Activated T-helper 17 cell treated with anti-CD3 and anti-CD28 coated beads, Interleukin-2, amount 50 U/mL, for 72 hours (primary cell): Measurements from ENCODE around the gene CYCS. TPM values are rescaled to one million over a fixed set of nuclear protein-coding genes. Genes with fewer than 3 reads are reported as not detected.
"Not testable (repeated sequence)": the region's sequence is repeated elsewhere in the genome, so short reads cannot be mapped to it uniquely, and the experiment has no call there.

Experiments used
- ATAC-seq: fragments of 150-1000 bp; cut with Tn5 transposase; replicated peaks from 2 replicates; pipeline ENCODE4 v1.10.0; 2021; ENCODE audit warnings: mild to moderate bottlenecking, moderate library complexity
- H3K27ac Mint-ChIP-seq: one replicate; pipeline ENCODE4 v1.8.0; 2022; ENCODE audit warnings: mixed read lengths
- H3K27me3 Mint-ChIP-seq: one replicate; pipeline ENCODE4 v1.8.0; 2022; ENCODE audit warnings: mixed read lengths
- H3K36me3 Mint-ChIP-seq: one replicate; pipeline ENCODE4 v1.8.0; 2022; ENCODE audit warnings: low read depth, mild to moderate bottlenecking, mixed read lengths
- H3K4me1 Mint-ChIP-seq: one replicate; pipeline ENCODE4 v1.8.0; 2022; ENCODE audit warnings: mixed read lengths
- H3K4me3 Mint-ChIP-seq: one replicate; pipeline ENCODE4 v1.8.0; 2022; ENCODE audit warnings: mild to moderate bottlenecking, mixed read lengths
- H3K9me3 Mint-ChIP-seq: one replicate; pipeline ENCODE4 v1.8.0; 2022; ENCODE audit warnings: mixed read lengths
- total RNA-seq, 2 donors: library from RNA; stranded (reverse); gene quantifications; one replicate each; pipeline ENCODE4 v1.2.3, GENCODE V29; 2022

CYCS gene
- total RNA-seq: 100 to 1,000 TPM; 105 to 234 TPM

GRCh38 chr7:25125137-25125946 is at the start of gene CYCS:
CYCS (minus strand) TSS chr7:25125260; CDS start chr7:25124119, 1,141 bp downstream.
- peak; percentile 96 for ATAC-seq
- H3K9me3 Mint-ChIP-seq: no peaks in the 10 kb centered on the region
- H3K27ac Mint-ChIP-seq: peak within 1 kb of the TSS; percentile 100
- peak within 1 kb of the TSS; percentile 98 for H3K4me3 Mint-ChIP-seq
- no peaks in the 10 kb centered on the region for H3K27me3 Mint-ChIP-seq
- peaks cover 15% of the 10 kb centered on the region for H3K4me1 Mint-ChIP-seq
- H3K36me3 Mint-ChIP-seq: peaks cover 52% of the 10 kb centered on the region

DNA sequence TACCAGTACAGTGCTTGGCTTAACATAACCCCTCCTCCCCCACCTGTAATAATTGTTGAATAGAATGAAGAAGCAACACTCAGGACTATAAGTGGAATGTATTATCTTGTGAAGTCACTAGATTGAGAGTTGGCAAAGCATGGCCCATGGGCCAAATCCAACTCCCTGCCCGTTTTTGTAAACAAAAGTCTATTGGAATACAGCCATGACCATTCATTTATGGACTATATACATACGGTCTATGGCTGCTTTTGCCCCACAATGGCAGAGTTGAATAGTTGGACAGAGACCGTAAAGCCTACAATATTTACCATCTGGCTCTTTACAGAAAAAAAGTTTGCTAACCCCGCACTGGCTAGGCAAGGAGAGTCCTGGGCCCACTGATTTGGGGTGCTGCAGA is 48.1 kb upstream of the CYCS start:
- no peaks in the 10 kb centered on the region for H3K27me3 Mint-ChIP-seq
- ATAC-seq: no peak
- H3K9me3 Mint-ChIP-seq: no peaks in the 10 kb centered on the region
- H3K4me1 Mint-ChIP-seq: no peaks in the 10 kb centered on the region
- H3K4me3 Mint-ChIP-seq: no peak overlapping the region
- no peaks in the 10 kb centered on the region for H3K36me3 Mint-ChIP-seq
- no peak overlapping the region for H3K27ac Mint-ChIP-seq

- Mint-ChIP-seq H3K27me3 (no peaks in the 10 kb centered on the region), H3K36me3 (no peaks in the 10 kb centered on the region), H3K9me3 (no peaks in the 10 kb centered on the region), H3K4me1 (no peaks in the 10 kb centered on the region), H3K4me3 (no peak overlapping the region), H3K27ac (no peak overlapping the region)
- no peak for ATAC-seq
Measured at GRCh38 chr7:25171516-25171915, 46.5 kb upstream of the CYCS start.

GRCh38 chr7:25171071-25171470 is 46.0 kb upstream of the CYCS start:
- H3K27ac Mint-ChIP-seq: no peak overlapping the region
- no peaks in the 10 kb centered on the region for H3K4me1 Mint-ChIP-seq
- no peak for ATAC-seq

GRCh38 chr7:25169683-25170082 is 44.6 kb upstream of the CYCS start:
- ATAC-seq: no peak
- Mint-ChIP-seq H3K36me3 (no peaks in the 10 kb centered on the region), H3K4me1 (no peaks in the 10 kb centered on the region), H3K4me3 (no peak overlapping the region), H3K27me3 (no peaks in the 10 kb centered on the region), H3K27ac (no peak overlapping the region), H3K9me3 (no peaks in the 10 kb centered on the region)

More at GRCh38 chr7:25171071-25171470, 46.0 kb upstream of the CYCS start:
- no peaks in the 10 kb centered on the region for H3K9me3 Mint-ChIP-seq
- no peaks in the 10 kb centered on the region for H3K36me3 Mint-ChIP-seq
- no peaks in the 10 kb centered on the region for H3K27me3 Mint-ChIP-seq
- no peak overlapping the region for H3K4me3 Mint-ChIP-seq

DNA sequence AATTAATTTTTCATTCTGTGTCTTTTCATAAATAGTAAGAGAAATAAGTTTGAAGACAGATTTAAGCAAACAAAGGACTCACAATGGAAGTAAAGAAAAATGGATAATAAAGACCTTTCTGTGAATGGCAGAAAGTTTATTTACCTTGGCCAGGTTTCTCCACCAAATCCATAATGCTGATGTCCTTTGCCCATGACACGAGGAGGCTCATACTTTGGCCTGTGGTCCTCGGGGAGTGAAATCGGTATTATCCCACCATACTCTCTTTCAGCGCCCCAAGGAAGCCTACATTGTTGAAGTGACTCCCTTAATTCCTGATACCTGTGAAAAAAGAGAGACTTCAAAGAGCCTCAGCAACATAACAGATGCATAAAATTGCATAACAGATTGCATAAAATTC is 43.1 kb upstream of the CYCS start:
- no peak overlapping the region for H3K4me3 Mint-ChIP-seq
- no peaks in the 10 kb centered on the region for H3K4me1 Mint-ChIP-seq
- H3K27me3 Mint-ChIP-seq: no peaks in the 10 kb centered on the region
- no peaks in the 10 kb centered on the region for H3K9me3 Mint-ChIP-seq
- H3K27ac Mint-ChIP-seq: no peak overlapping the region
- no peaks in the 10 kb centered on the region for H3K36me3 Mint-ChIP-seq
- no peak for ATAC-seq

- H3K4me3 Mint-ChIP-seq: no peak overlapping the region
- no peaks in the 10 kb centered on the region for H3K27me3 Mint-ChIP-seq
- H3K9me3 Mint-ChIP-seq: no peaks in the 10 kb centered on the region
- H3K27ac Mint-ChIP-seq: no peak overlapping the region
- H3K36me3 Mint-ChIP-seq: no peaks in the 10 kb centered on the region
- ATAC-seq: no peak
- no peaks in the 10 kb centered on the region for H3K4me1 Mint-ChIP-seq
Measured at GRCh38 chr7:25167262-25167843, 42.3 kb upstream of the CYCS start.

DNA sequence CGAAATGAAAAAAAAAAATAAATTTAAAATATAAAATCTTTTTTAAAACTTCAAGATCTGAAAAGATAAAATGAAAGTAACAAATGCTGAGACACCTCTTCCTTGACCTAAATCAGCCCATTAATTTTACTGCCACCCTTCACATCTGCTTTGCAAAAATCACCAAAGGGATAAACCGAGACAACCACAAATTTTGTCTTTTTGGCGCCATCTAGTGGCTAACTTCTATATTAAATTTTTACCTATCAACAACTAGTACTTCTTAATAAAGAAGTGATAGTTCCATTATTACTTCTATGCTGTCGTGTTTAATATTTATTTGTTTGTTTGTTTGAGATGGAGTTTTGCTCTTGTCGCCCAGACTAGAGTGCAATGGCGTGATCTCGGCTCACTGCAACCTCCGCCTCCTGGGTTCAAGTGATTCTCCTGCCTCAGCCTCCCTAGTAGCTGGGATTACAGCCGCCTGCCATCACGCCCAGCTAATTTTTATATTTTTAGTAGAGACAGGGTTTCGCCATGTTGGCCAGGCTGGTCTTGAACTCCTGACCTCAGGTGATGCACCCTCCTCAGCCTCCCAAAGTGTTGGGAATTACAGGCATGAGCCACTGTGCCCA is 35.0 kb upstream of the CYCS start:
- not testable (repeated sequence) for H3K36me3 Mint-ChIP-seq, H3K4me3 Mint-ChIP-seq, ATAC-seq, H3K27ac Mint-ChIP-seq, H3K27me3 Mint-ChIP-seq, H3K9me3 Mint-ChIP-seq, H3K4me1 Mint-ChIP-seq

- H3K4me3 Mint-ChIP-seq: no peak overlapping the region
- peaks cover 5% of the 10 kb centered on the region for H3K4me1 Mint-ChIP-seq
- no peaks in the 10 kb centered on the region for H3K27me3 Mint-ChIP-seq
- H3K27ac Mint-ChIP-seq: no peak overlapping the region
- H3K36me3 Mint-ChIP-seq: peaks cover 20% of the 10 kb centered on the region
- no peaks in the 10 kb centered on the region for H3K9me3 Mint-ChIP-seq
- ATAC-seq: no peak
Measured at GRCh38 chr7:25158966-25159365, 33.9 kb upstream of the CYCS start.

GRCh38 chr7:25151773-25152172 is 26.7 kb upstream of the CYCS start:
- Mint-ChIP-seq H3K27ac (no peak overlapping the region), H3K27me3 (no peaks in the 10 kb centered on the region), H3K9me3 (no peaks in the 10 kb centered on the region), H3K4me1 (peaks cover 4% of the 10 kb centered on the region), H3K4me3 (no peak overlapping the region), H3K36me3 (peaks cover 29% of the 10 kb centered on the region)
- no peak for ATAC-seq

DNA sequence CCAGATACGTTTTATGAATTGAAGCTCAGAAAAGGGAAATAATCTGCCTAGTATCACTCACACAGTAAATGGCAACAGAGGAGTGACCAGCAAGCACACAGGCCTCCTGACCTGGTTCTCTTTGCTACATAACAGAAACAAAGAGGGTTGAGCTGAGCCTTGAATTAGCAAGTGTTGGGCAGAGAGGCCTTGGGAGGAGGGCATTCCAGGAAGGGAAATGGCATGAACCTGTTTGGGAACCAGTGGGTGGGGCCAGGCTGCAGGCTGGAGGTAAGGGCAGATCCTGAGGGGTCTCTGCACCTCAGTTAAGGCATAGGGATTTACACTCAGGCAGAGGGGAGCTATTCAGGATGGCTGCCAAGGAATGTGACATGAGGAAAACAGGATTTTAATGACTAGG is 24.8 kb upstream of the CYCS start:
- Mint-ChIP-seq H3K36me3 (peaks cover 24% of the 10 kb centered on the region), H3K27ac (no peak overlapping the region), H3K4me1 (peaks cover 4% of the 10 kb centered on the region), H3K4me3 (no peak overlapping the region), H3K9me3 (no peaks in the 10 kb centered on the region), H3K27me3 (no peaks in the 10 kb centered on the region)
- no peak for ATAC-seq

- ATAC-seq: no peak
- Mint-ChIP-seq H3K9me3 (no peaks in the 10 kb centered on the region), H3K27ac (peak overlapping the region; percentile 49), H3K4me3 (no peak overlapping the region), H3K4me1 (peaks cover 4% of the 10 kb centered on the region), H3K27me3 (no peaks in the 10 kb centered on the region), H3K36me3 (peaks cover 15% of the 10 kb centered on the region)
Measured at GRCh38 chr7:25148772-25149575, 23.9 kb upstream of the CYCS start.

DNA sequence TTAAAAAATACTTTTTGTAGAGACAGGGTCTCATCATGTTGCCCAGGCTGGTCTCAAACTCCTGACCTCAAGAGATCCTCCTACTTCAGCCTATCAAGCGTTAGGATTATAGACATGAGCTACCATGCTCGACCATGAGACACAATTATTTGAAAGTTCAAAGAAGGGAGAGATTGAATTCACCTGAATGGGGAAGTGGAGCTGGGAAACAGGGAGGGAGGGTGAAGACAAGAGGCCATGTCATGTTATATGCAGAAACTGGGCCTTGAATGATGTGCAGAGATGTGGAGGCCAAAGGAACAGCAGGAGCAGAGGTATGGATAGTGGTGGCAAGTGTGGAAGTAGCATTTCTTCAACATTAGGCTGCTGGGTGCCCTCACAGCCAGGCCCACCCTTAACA is 18.7 kb upstream of the CYCS start:
- H3K9me3 Mint-ChIP-seq: no peaks in the 10 kb centered on the region
- H3K27ac Mint-ChIP-seq: no peak overlapping the region
- H3K4me3 Mint-ChIP-seq: no peak overlapping the region
- no peaks in the 10 kb centered on the region for H3K4me1 Mint-ChIP-seq
- ATAC-seq: no peak
- no peaks in the 10 kb centered on the region for H3K27me3 Mint-ChIP-seq
- no peaks in the 10 kb centered on the region for H3K36me3 Mint-ChIP-seq

DNA sequence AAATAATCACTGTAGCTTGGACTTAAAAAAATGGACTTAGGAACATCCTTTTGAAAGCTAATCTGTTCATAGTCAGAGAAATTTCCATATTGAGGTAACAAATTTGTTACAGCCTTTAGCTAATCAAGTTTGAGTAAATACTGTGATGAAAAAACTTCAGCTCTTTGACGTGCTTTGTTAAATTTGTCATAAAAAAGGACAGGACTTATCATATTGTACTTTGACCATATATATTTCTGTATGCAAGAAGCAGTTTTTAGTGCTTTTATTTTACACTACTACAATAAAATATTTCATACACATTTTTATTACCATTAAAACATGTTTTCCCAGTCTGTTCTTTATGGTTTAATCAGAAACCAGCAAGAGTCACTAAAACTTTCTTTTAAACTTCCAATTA is 14.5 kb upstream of the CYCS start:
- Mint-ChIP-seq H3K27me3 (no peaks in the 10 kb centered on the region), H3K27ac (no peak overlapping the region), H3K36me3 (peaks cover 8% of the 10 kb centered on the region), H3K4me1 (no peaks in the 10 kb centered on the region), H3K4me3 (no peak overlapping the region), H3K9me3 (no peaks in the 10 kb centered on the region)
- ATAC-seq: no peak
